OCI-M1 (cell line): Measurements from ENCODE around the gene APLN.
A peak's percentile ranks its signal among the peaks of the same experiment; 100 is the strongest.

ENCODE experiments used
- DNase-seq: peaks from one replicate; lab custom pipeline; 2025; lab: John Stamatoyannopoulos, UW

Gene APLN, protein sequence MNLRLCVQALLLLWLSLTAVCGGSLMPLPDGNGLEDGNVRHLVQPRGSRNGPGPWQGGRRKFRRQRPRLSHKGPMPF

DNA sequence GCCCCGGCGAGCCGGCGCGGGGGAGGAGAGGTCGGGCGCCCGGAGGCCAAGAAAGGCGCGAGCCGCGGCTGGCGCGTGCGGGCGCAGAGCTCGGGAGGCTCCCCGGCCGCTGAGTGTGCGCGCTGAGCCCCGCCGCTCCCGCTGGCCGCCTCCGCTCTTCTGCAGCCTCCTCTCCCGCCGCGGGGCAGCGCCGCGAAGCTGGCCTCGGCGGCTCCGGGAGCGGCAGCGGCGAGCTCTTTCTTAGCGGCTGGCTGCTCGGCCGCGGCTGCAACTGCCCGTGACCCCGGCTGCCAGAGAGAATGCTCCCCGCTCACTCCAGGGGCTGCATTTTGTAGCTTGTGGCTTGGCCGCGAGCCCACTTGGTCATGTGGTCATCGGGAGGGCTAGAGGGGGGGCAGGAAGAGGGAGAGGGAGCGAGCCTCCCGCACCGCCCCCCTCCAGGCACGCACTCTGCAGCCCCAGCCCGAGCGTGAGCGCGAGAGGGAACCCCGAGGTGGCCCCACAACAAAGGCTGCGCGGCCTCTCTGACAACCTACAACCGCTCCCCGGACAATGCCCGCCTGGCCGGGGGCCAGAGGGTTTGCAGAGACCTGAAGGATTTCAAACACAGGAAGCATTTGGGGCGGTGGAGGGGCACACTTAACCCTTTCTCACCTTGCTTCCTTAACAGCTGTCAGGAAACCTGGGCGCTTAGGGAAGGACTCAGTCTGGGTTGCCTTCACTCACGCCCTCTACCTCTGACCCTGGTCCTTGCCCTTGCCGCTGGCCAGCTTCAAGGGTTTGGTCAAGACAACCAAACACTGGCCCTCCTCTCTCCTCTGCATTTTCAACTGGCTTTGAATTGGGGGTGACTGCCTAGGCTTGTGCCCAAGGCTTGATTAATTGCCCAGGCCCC lies at the start of gene APLN:
Gene APLN, minus strand, starts transcription at position 305 of the 895 bp plus-strand sequence. CDS start 326 bp downstream, outside the sequence.
- DNase-seq: peak; percentile 48

- DNase-seq: no peak
Observed at GRCh38 chrX:129704491-129704890, 49.7 kb upstream of the APLN start.

DNA sequence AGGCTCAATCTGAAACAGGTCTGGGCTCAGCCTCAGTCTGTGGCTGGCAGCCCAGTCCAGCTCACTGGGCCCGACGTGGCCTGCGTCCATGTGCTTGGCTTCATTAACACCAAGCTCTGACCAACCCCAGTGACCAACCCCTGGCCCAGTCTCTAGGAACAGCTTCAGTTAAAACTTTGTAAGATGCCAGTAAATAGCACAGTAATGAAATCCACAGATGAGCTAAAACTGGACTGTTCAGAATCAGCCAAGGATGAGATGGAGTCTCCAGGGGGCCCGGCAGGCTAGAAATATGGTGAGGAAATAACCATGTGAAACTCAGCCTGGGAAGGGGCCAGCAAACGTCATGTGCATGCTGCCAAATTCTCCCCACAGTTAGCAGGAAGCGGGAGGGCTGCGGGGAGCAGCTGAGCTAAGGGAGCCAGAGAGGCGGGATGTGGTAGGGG lies 46.9 kb upstream of the APLN start:
- DNase-seq: no peak

DNA sequence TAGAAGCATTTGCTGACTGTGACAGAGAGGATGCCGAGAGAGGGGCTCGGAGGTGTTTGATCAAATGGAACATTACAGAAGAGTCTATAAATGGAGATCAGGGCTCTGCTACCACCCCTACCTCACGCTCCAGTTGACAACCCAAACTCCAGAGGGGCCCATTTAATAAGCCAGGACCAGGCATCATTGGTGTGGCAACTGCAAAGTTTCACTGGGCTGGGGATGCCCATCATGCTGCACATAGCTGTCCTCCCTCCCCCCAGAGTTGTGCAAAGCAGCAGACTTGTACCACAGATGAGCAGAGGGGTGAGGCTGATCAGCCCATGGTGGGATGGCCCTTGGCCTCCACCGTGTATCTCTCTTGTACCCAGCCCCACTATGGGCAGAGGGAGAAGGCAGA lies 45.8 kb upstream of the APLN start:
- DNase-seq: no peak

DNA sequence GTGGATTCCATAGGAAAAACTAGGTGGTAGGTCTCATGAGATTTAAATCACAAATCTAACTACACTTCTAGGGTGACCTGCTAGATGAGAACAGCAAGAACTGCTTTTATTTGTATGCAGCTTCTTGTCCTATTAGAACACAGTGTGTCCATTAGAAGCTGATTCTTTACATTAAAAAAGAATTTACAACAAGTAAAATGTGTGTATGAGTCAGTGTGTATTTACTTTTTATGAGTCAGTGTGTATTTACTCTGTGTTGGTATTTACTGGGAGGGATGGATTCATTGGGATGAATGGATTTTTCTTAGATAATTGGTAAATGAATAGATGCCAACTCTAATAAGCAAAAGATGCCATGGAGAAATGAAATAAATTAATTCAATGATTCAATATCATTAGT lies 43.4 kb upstream of the APLN start:
- no peak for DNase-seq

GRCh38 chrX:129697204-129697829 lies 42.6 kb upstream of the APLN start:
- DNase-seq: no peak

- no peak for DNase-seq
Observed at GRCh38 chrX:129696463-129697155, 41.9 kb upstream of the APLN start.

DNA sequence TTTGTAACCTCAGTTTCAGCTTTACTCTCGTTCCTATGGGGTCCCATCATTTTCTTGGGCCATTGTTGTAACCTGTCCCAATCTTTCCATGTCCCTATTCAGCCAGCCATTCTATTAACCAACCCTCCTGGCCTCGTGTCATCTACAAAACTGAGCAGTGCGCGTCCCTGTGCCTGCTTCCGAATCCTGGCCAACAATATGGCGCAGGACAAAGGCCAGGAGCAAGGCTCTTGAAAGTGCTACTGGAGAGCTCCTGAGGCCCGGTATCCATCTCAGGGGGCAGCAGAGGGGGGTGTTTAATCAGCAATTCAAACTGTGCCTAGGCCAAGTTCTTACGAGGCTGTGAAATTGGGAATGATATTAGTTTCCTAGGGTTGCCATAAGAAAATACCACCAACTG lies 41.2 kb upstream of the APLN start:
- no peak for DNase-seq

- no peak for DNase-seq
Observed at GRCh38 chrX:129695535-129695934, 40.8 kb upstream of the APLN start.

GRCh38 chrX:129694805-129695204 lies 40.0 kb upstream of the APLN start:
- no peak for DNase-seq

- no peak for DNase-seq
Observed at GRCh38 chrX:129693354-129693753, 38.6 kb upstream of the APLN start.

- no peak for DNase-seq
Observed at GRCh38 chrX:129690435-129690834, 35.7 kb upstream of the APLN start.

GRCh38 chrX:129689796-129690195 lies 35.0 kb upstream of the APLN start:
- DNase-seq: no peak

DNA sequence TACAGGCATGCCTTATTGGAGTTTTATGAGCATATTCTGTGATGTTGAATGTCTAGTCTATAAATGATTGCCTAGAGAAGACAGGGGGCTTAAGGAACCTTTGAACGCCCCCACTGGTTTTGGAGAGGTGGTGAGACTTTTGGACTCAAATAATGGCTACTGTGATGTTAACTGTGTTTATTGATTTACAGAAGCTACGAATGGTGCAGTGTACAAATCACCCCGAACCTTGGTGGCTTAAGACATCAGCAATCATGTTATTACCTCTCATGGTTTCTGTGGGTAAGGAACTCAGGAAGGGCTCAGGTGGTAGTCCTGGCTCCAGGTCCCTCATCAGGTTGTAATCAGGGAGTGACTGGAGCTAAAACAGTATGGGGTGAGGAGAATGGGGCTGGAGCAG lies 33.3 kb upstream of the APLN start:
- DNase-seq: no peak

DNA sequence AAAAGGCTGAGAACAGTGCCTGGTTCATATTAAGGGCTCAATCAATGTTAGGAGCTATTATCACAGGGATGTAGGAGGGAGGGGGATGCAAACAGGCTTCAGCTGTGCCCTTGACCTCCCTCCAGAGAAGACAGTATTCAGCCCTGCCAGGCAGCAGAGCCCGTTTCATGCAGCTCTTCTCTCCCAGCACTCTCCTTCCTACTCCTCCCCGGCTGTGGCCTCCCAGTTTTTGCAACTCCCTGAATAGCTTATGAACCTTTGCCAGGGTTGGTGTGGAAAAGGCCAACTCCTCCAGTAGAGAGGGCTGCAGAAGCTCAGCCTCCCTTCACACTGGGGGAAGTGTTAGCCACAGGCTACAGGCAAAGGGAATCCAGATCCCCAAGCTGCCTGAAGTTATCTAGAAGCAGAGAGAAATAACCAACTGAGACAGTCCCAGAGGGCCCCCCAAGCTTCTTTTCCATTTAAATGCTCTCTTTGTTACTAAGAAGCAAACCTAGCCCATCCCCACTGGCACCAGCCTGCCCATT lies 31.7 kb upstream of the APLN start:
- DNase-seq: no peak

GRCh38 chrX:129682979-129683378 lies 28.2 kb upstream of the APLN start:
- no peak for DNase-seq

DNA sequence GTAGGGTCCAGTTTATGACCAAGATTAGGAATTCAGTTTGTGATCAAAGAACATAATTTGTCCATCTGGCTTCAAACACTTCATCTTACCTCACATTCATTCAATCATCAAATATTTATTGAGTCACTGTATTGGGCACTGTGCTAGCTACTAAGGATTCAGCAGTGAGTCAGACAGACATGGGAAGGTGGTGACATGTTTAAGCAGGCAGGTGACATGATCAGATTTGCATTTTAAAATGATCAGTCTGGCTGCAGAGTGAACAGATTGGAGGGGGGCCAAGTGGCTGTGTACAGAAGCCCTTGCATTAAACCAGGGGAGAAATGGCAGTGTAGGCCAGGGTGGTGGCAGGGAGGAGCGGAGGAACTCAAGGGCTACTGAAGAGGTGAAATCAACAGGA lies 25.1 kb upstream of the APLN start:
- no peak for DNase-seq

DNA sequence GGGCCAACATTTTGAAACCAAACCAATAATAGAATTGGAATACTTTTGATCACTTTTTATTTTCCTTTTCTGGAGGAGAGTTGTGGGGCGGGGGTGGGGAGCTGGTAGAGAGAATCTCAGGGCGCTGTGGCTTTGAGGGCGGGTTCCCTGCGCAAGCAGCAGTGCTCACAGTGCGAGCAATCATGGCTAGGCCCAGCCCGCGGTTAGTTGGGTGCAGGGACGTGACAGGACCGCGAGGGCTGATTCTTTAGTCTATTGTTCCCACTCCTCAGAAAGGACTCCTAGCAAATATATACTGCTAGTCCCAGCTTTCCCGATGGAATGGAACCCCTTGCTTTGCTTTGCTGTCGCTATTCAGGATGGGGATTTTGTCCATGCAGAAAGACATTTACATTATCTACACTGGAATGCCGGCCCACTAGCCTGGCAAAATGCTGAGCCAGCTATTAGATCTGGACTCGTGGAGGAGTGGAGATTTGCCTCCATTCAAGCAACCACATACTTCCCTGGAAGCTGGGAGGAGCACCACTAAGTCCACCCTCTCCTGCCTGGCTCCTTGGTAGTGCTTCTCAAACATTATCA lies 23.9 kb upstream of the APLN start:
- DNase-seq: no peak

GRCh38 chrX:129667412-129667811 lies 12.7 kb upstream of the APLN start:
- DNase-seq: no peak

DNA sequence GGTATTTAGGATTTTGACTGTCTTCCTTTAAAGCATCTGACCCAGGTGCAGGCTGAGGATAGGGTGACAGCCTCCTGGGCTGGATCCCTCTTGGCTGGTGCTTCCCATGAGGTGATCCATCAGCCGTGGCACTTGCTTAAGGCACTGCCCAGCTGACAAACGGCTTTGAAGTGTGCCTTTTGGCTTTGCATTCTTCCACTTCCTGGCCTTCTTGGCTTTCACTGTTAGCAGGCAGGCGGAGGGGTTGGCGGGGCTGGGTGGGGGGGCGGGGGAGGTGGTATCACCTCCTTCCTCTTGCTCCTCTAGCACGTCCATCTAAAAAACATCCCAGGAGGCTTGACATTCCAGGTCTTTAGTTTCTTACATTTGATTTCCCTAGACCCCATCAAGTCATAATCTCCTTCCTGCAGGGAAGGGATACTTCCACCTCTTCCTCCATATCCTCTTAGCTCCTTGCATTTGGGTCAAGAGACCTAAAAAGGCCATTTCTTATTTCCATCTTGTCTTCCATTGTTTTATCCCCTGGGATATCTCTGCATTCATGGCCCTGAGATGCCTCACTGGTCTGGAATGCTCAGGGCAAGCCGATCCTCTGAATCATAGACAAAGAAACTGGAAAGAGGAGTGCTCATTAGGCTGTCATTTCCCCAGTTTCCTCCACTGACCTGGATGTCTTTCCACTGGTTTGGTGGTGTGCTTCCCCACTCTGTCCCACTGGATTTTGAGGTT lies 11.3 kb upstream of the APLN start:
- no peak for DNase-seq

DNA sequence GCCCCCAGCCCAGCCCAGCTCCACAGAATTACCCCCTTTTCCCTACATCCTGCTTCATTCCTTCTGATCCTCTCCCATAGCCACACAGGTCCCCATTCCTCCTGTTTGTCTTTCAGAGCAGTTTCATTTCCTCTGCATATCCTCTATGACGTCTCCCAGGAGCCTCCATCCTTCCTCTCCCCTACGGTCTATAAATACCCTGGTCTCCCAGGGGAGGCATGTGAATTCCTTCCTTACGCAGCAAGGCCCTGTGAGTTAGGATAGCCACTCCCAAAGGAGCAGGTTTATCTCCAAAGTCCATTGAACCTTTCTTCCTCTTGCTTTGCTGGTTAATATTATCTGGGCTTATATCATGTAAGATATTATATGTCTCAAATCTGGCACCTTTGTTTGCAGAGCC lies 8.4 kb upstream of the APLN start:
- DNase-seq: no peak
